AG10803 (cell line): ENCODE results near the gene LIPA.
A peak's percentile ranks its signal among the peaks of the same experiment; 100 is the strongest.

Source experiments
- DNase-seq: peaks from one replicate; pipeline ENCODE4 v3.0.0; 2010; ENCODE audit warnings: low read depth
- H3K4me3 ChIP-seq: 2 replicates; pipeline ENCODE4 v1.5.1; 2011; ENCODE audit warnings: mild to moderate bottlenecking, low read length, control low read depth
- TF ChIP-seq, protein P1 (sequence below): conservative IDR thresholded peaks from 2 replicates; pipeline ENCODE4 v1.5.1; 2011; ENCODE audit warnings: mild to moderate bottlenecking, low read length, control low read depth, inconsistent platforms

The LIPA gene

DNA sequence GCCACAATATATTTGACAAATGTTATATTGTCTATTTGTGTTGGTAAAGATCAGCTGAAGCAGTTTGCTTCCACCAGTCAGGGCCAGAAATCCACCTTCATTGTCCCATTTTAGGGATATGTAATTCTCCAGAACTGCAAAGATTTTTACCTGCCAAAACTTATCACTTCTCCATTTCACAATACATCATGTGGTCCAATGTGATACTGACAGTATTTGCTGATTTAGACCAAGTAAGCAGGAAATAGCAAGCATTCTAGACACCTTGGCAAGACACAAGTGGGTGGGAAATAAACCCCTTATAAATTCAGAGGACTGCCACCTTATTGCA is 18.5 kb upstream of the LIPA start:
- no peak for DNase-seq
- TF ChIP-seq, protein P1, sequence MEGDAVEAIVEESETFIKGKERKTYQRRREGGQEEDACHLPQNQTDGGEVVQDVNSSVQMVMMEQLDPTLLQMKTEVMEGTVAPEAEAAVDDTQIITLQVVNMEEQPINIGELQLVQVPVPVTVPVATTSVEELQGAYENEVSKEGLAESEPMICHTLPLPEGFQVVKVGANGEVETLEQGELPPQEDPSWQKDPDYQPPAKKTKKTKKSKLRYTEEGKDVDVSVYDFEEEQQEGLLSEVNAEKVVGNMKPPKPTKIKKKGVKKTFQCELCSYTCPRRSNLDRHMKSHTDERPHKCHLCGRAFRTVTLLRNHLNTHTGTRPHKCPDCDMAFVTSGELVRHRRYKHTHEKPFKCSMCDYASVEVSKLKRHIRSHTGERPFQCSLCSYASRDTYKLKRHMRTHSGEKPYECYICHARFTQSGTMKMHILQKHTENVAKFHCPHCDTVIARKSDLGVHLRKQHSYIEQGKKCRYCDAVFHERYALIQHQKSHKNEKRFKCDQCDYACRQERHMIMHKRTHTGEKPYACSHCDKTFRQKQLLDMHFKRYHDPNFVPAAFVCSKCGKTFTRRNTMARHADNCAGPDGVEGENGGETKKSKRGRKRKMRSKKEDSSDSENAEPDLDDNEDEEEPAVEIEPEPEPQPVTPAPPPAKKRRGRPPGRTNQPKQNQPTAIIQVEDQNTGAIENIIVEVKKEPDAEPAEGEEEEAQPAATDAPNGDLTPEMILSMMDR: no peak
- no peak overlapping the region for H3K4me3 ChIP-seq

DNA sequence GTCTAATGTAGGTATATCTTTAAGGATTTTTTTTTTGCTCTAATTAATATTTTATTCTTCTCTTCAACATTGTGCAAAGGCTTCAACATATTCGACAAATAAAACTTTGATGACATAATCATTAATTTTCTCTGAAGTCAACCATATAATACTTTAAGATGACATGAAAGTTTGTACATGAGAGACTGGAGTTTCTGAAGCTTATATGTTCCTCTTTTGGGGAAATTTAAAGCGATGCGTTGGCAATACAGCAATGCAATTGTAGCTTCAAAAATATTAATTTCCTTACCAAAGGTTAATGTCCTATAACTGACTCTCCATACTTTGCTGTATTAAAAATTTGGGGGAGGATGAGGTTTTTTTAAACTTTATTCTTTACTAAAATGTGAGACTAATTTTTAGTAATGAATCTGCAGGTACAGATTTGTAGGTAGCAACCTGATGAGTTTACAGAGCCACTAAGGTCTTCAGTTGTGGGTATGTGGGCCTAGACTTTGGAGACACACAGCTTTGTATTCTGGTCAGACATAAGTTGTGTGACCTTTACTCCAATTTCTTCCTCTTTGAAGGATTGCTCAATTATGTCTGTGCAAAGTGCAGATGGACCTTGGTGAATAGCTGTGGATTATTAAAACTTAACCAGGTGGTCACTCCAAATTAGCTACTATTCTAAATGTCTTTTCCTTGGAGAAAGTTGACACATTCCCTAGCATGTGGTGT is 18.0 kb upstream of the LIPA start:
- DNase-seq: peak; percentile 30
- TF ChIP-seq, protein P1: no peak

DNA sequence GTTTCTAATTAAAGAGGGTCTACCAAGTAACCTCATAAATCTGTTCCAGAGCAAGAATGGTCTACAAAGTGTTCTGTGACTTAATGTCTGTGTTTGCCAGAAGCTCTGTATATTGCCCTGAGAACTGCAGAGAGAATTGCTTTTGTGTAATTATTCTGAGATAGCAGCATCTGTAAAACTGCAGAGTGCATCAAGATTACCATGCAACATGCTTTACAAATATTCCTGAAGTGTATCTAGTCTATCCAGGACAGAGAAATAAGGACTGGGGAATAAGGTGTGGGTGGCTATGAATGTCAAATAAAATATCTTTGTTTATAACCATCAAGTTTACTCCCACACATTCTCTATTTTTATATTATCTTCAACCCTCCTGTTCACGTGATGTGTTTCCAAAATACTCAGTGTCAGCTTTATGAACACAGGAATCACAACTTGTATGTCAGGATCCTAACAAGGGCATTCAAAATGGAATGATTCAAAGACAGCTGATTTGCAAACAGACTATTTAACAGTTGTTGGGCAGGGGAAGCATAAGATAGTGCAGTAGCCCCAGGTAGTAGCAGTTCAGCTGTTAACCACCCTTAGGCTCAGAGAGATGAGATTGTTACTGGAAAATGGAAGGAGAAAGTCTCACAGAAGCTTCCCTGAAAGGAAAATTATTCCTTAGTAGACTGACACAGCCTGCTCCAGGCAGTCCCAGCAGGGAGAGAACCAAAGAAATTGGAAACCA is 15.3 kb upstream of the LIPA start:
- no peak overlapping the region for H3K4me3 ChIP-seq
- TF ChIP-seq, protein P1: no peak
- DNase-seq: no peak

More for the DNA sequence above, 18.0 kb upstream of the LIPA start:
- no peak overlapping the region for H3K4me3 ChIP-seq

DNA sequence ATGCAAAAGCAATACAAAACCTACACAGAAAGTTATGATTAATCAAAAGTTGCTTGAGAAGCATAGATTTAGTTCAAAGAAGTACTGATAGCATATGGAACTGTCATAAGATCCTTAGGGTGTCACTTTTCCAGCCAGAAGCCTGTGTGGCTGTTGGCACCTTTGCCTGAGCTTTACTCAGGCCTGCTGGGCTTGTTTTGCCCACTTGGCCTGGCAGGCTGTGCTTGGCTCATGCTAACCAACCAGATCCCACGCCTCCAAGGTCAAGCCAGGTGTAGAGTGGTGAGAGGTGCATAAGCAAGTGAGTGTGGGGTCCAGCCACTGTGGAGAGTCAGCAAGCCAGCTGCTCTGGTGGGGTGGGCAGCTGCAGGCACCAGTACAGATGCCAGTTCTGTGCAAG is 12.0 kb upstream of the LIPA start:
- TF ChIP-seq, protein P1: no peak
- no peak for DNase-seq
- H3K4me3 ChIP-seq: no peak overlapping the region

DNA sequence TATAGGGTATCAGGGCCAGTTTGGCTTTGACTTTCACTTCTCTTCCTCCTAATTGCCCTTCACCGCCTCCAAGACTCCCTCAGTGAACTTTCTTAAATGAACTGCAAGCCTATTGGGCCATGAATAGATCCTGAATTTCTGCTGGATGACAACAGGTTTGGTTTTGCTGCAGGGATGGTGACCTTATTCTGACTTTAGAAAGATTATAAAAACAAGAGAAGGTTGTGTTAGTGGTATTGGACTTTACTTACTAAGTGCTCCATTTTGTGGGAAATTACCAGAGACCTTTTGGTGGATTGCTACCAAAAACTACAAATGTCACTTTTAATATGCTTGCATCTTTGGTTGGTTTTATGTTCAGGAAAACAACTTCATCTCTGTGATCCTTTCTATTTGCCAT is 11.5 kb upstream of the LIPA start:
- DNase-seq: no peak
- TF ChIP-seq, protein P1: no peak
- H3K4me3 ChIP-seq: no peak overlapping the region

DNA sequence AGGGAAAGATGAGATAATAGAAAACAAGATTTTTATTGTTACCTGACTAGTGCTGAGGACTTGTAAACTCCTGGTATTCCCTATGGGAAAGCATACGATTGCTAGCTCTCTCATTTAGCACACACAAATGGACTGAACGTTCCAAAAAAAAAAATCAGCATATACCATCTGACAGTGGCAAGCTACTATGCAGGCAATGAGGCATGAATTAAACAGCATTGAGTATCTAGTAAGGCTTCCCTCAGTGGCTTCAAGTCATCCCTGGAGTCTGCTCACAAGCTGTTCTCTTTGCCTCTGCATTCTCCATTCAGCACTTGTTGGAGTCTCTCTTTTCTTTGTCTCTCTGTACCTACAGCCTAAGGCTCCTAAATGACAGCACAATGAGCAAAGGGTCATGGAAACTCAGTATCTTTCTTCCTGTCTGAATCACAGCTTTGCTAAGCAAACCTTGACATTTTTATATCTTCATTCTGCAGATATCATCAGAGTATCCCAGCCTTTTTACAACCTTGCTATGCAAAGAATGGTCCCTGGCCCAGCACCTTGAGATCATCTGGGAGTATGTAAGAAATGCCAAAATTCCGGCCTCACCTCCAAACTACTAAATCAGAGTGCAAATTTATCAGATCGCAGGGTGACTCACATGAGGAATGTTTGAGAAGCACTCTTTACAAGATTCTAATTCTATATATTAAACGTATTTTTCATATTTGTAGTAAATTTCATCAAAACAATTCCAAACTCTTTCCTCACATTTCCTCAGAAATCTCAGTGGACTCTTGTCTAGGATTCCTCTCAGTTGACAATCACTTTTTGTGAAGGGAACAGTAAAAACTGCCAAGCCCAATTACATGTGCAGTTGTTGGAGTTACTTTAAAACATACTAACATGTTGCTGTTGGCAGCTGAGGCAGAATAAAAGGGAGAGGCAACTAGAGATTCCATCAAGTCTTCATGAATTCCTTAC is 10.8 kb upstream of the LIPA start:
- TF ChIP-seq, protein P1: no peak
- no peak overlapping the region for H3K4me3 ChIP-seq
- DNase-seq: peak; percentile 95
